PFSK-1 (cell line): ENCODE results near the gene EIF4EBP2.

Experiments used
- SIN3A ChIP-seq: IDR thresholded peaks from 2 replicates; pipeline ENCODE4 v1.6.1; 2012; ENCODE audit warnings: mild to moderate bottlenecking, low read length, moderate library complexity, borderline replicate concordance; ENCODE audit not compliant: insufficient read depth
- TAF1 ChIP-seq: IDR thresholded peaks from 2 replicates; pipeline ENCODE4 v1.6.1; 2012; ENCODE audit warnings: low read length, control low read depth, borderline replicate concordance; ENCODE audit not compliant: insufficient read depth
- TF ChIP-seq, protein P1 (sequence below), 2 experiments: IDR thresholded peaks; 2 replicates each; pipeline versions ENCODE4 v1.6.1 to v1.8.0; 2011 to 2012; ENCODE audit warnings: low read depth in 2 of 2, low read length in 2 of 2, control low read depth in 1 of 2, inconsistent platforms in 1 of 2, mild to moderate bottlenecking in 1 of 2, moderate library complexity in 1 of 2; ENCODE audit not compliant: insufficient read depth in 1 of 2

DNA sequence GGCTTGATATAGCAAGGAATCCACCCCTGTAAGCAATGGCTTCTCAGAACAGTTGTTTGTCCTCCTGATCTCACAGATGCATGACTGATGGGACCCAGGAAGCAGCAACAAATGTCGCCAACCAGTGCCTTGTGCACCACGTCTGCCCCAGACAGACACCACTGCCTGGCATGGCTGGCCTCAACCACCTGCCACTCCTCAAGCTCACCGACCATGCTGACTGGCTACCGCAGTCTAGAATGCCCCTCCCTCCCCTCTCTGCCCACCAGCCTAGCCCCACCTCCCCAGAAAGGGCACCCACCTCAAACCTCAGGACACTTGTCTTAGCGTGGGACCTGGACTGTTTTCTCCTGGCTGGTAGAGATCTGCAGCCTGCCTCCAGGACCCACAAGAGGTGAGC, 45.5 kb upstream of the EIF4EBP2 start:
- TF ChIP-seq TAF1 (no peak), SIN3A (no peak)
- TF ChIP-seq, protein P1, sequence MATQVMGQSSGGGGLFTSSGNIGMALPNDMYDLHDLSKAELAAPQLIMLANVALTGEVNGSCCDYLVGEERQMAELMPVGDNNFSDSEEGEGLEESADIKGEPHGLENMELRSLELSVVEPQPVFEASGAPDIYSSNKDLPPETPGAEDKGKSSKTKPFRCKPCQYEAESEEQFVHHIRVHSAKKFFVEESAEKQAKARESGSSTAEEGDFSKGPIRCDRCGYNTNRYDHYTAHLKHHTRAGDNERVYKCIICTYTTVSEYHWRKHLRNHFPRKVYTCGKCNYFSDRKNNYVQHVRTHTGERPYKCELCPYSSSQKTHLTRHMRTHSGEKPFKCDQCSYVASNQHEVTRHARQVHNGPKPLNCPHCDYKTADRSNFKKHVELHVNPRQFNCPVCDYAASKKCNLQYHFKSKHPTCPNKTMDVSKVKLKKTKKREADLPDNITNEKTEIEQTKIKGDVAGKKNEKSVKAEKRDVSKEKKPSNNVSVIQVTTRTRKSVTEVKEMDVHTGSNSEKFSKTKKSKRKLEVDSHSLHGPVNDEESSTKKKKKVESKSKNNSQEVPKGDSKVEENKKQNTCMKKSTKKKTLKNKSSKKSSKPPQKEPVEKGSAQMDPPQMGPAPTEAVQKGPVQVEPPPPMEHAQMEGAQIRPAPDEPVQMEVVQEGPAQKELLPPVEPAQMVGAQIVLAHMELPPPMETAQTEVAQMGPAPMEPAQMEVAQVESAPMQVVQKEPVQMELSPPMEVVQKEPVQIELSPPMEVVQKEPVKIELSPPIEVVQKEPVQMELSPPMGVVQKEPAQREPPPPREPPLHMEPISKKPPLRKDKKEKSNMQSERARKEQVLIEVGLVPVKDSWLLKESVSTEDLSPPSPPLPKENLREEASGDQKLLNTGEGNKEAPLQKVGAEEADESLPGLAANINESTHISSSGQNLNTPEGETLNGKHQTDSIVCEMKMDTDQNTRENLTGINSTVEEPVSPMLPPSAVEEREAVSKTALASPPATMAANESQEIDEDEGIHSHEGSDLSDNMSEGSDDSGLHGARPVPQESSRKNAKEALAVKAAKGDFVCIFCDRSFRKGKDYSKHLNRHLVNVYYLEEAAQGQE (IDR thresholded peaks at IDR 0.05; ENCODE audit: insufficient read depth in 1 of 2, low read depth in 2 of 2, low read length in 2 of 2) = no peak
